ENCODE measurements around the gene ITM2C.

Gene ITM2C

GRCh38 chr2:230852113-230852512, 12.6 kb upstream of the ITM2C start:
- DNase-seq, result no peak

DNA sequence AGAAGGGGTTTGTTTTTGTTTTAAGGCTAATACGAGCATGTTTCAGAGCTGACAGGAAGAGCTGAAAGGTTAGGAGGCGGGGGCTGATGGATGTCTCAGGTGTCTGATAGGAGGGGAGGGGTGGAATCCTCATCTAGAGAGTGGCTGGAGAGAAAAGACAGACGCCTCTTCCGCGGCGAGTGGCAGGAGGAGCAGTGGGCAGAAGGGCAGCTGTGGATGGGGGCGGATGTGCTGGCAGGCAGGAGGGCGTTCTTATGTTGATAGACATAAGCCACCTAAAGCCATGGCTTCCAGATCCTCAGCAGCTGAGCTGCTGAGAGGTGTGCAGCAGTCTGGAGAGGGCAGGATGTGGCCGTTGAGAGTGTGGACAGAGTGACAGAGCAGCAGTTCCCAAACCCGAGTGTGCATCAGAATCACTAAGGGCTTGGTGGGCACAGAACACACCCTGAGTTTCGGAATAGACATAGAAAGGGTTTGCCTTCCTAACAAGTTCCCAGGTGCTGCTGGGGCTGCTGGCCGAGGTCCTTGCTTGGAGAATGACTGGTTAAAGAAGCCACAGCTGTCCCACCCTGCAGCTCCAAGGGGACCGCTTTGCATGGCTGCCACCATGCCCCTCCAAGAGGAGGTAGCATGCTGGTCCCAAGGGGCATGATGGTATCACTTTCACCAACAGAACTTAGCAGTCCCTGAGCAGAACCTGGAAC, 3.0 kb upstream of the ITM2C start:
- peak in 1 of 5 donors; percentile 25 for DNase-seq

- no peak for DNase-seq
Measured at GRCh38 chr2:230862292-230862691, 2.5 kb upstream of the ITM2C start.

DNA sequence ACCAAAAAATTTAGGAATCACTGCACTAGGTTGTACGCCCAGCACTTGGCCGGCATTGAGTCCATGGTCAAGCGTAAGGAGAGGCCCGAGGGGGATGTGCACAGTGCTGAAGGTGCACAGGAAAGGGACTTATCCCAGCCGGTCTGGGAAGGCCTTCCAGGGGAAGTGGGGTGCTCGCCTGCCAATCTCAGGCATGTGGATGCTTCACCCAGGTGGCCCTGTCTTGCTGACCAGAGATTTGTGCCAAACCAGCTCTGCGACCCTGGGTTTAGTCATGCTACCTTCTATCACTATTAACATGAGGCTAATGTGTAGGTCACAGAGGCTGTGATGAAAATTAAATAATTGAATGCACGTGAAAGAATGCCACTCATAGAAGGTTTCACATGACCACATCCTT, 1.7 kb upstream of the ITM2C start:
- DNase-seq, result no peak

GRCh38 chr2:230863442-230864121, 1.2 kb upstream of the ITM2C start:
- no peak for DNase-seq

DNA sequence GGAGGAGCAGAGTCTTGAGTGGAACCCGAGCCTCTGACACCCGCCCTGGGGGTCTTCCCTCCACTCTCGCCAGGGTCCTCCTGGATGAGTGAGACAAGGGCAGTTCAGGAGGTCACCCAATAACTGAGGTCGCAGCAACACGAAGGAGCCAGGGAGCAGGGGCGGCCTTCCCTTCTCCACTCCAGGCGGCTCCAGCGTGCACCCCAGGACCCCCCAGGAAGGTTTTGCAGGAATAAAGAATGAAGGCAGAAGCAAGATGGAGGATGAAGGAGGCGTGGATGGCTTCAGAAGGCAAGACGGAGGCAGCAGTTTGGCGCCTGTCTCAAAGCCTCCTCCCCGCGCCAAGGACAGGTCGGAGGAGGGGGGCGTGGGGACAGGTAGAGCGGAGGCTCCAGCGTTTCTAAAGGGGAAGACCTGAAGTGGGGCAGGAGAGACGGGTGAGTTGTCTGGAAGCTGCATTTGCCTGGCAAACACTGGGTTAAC, 579 bp upstream of the ITM2C start:
- no peak for DNase-seq

- no peak for DNase-seq
Measured at GRCh38 chr2:230865307-230865765, 594 bp downstream of the ITM2C start.

DNA sequence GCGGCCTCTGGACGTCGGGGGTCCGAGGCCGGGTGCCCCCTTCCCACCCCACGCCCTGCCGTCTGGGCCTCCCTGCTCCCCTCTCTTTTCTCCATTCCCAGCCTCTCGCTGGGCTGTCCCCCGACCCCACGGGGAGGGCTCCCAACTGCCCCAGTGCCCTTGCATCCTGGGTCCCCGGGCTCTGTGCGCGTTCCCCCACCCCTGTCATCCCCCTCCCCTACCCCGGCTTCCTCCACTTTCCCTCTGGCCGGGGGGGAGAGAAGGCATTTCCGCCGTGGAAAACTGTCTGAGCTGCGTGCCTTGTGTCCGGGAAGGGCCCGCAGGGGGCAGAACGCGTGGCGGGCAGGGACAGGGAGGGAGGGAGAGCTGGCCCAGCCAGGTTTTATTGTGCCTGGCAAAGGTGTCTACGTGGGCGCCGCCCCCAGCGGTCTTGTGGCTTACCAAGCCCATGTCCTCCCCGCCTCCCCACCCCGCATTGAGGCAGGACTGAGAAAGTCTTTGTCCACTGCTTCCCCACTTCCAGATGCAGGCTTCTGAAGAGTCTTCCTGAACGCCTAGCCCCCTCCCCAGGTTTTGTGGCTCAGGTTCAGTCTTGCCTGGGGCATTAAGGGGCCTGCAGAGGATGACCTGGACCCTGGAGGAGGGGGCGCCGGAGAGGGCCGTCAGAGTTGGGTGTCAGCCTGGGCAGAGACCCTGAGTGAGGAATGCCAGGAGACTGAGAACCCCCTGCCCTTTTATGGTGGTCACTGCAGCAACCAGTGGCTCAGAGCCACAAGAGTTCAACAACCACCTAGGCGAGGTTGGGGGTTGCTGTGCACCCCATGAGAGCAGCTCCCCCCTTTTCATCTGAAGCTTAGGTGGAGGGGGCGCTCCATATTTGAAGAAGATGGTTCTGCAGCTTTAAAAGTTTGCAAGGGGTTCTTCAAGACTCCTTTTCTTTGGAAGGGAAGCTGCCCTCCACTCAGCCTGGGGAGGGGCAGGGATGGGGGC, 1.3 kb downstream of the ITM2C start:
- peak in 2 of 5 donors; percentile 20 to 22 for DNase-seq

GRCh38 chr2:230866756-230867523, 2.2 kb downstream of the ITM2C start:
- DNase-seq, result peak; percentile 48 to 72 (median 57)

- DNase-seq, result no peak
Measured at GRCh38 chr2:230868161-230868946, 3.6 kb downstream of the ITM2C start.

DNA sequence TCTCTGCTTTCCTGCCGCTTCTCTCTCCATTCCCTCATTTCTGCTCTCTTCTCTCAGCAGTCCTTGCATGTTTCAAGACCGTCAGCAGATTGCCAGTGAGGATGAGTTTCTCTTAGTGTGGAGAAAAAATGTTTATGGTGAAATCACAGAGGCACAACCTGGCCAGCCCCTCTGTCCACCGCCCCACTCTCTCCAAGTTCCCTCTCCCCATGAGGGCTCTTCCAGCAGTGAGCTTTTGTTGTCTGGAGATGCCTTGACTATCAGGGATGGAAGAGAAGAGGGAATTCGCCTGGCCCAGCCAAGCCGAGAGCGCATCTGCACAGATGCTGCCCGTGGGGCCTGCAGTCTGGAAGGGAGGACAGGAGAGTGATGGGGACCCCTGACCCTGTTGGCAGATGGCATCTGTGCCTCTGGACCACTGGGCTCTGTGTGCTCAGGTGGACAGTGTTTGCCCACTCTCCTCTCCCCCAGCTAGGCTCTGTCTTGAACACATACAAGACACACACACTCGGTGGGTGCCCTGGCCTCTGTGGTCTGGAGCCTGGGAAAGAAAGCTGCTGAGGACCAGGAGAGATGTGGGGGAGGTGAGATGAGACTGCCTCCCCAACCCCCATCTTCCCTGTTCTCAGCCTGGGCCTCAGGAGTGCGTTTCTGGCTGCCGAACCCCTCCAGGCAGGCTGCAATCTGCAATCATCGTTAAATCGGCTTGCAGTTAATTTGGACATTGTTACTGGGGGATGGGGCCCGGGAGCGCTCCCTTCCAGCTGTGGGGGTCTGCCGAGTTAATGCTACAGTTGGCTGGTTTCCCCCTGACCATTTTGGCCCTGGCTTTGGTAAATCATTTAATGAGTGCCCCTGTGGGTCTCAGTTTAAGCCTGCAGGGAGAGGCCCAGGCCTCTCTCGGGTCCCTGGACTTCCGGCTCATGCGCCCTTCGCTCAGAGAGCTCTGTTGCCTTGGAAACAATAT, 4.5 kb downstream of the ITM2C start:
- no peak for DNase-seq

DNA sequence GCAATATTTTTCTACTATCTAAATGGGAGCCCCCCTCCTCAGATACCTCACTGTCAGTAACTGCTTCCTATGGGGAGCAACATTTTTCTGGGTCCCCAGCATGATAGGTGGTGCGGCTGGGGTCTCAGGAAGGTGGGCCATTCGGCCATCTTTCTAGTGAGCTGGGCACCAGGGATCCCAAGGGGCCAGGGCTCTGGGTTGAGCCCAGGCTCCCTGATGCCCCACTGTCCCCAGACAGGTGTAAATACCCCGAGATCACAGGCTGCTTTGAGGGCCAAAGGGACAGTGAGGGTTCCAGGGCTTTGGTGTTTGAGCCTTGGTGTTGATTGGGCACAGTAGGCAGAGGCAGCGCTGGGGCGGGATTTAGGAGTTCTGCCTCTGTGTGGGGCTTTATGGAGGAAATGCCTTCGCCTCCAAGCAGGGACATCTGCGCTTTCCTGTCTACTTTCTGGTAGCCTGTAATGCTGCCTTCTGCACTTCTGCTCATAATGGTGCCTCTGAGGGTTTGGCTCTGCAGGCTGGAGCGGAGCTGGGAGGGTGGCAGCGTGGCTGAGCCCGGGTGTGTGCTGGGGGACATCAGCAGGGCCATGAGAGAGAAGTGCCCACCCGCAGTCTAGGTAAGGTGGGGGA, 5.3 kb downstream of the ITM2C start:
- no peak for DNase-seq

DNA sequence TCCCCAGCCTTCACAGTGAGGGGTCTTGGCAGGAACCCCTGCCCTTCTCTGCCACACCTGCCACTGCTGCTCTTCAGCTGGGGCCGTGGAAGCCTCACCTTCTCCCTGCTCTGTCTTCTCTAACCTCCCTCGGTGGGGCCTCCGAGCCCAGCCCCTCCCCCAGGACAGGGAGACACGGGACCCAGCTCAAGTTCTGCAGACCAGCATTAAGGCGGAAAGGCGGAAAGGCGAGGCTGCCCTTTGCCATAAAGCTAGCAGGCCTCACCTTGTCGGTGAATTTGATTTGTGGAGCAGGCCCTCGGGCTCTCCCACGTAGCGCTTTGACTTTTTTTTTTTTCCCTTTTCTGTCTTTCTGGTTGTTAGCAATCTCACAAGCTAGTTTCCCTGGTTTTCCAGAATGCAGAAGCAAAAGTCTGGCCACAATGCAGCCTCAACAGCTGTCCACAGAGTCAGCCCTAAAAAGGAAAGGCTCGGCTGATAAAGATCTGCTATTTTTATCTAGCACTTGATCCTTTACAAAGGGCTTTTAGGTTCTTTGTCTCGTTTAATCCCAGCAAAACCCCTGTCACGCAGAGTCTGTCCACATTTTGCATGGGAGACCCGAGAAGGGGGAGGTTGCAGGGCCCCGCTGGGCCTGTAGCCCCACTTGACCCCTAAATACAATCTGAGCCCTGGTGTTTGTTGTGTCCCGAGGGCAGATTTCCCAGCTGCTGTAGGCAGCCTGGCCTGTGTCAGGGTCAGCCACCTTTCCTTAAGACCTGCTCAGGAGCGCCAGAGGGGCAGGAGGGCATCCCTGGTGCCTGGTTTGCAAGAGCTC, 6.0 kb downstream of the ITM2C start:
- no peak for DNase-seq

- no peak for DNase-seq
Measured at GRCh38 chr2:230871361-230872150, 6.8 kb downstream of the ITM2C start.

DNA sequence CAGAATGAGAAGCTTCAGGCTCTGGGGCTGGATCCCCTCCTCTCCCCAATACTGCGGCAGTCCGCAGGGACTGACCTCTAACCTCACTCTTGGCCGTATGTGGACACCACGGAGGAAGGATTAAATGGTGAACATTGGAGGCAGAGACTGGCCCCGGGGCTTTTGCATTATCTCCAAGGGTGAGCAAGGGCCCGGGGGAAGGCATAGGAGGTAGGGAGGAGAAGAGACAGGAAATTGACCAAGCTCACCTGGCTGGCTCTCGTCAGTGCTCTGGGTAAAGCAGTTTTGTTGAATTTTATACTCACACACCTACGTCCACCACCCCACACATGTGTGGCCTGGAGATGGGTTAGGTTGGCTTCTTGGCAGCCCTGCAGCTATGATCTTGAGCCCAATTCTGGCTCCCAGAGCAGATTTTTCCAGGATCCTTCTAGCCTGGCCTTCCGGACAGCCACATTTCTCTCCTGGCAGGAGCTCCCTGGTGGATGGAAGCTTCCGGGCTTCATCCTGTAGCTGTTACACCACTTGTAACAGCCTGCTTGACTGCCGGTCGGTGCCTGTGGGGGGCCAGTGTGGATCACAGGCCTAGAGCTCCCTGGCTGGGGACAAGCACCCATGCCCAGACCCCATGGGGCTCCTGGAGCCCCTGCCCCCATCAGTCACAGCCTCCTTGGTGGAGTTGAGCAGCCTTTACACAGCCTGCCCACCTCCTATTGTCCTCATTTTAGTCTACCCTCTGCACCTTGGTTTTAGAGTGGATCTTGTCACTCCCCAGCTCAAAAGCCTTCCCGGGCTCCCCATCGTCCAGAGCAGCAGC, 7.6 kb downstream of the ITM2C start:
- no peak for DNase-seq

DNA sequence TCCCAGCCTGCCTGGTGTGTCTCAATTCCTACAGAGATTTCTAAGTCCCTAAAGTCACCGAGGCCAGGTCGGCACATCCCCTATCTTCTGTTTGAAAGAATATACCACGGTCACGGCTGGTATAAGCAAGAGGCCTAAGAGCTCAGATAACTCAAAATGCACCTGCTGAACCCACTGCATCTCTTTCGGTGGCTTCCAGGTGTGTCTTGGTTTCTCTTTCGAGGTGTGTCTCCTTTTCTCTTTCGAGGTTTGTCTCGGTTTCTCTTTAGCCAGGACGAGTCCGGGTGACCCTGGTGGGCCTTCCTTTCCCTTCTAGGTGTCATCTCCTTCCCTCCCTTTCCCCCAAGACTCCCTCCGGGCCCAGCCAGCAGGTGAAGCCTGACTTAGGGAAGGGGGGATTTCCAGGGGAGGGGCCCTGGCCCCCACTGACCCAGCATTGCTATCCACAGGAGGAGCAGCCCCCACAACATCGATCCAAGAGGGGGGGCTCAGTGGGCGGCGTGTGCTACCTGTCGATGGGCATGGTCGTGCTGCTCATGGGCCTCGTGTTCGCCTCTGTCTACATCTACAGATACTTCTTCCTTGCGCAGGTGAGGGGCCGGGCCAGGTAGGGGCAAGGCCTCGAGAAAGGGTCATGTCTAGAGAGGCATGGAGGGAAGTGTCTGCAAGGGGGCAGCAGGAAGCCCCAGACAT, 8.4 kb downstream of the ITM2C start:
- peak in 1 of 5 donors; percentile 33 for DNase-seq

Measured in T-helper 1 cell (primary cell).